Type B pancreatic cell (in vitro differentiated cells): Measurements from ENCODE around the gene CELF5. TPM values are rescaled to one million over a fixed set of nuclear protein-coding genes. Genes with fewer than 3 reads are reported as not detected.
"Not testable (repeated sequence)": the region's sequence is repeated elsewhere in the genome, so short reads cannot be mapped to it uniquely, and the experiment has no call there.

Experiments used
- DNase-seq: peaks from one replicate; pipeline ENCODE4 v3.0.0; 2021; ENCODE audit warnings: mixed read lengths; ENCODE audit not compliant: unreplicated experiment; ENCODE audit errors: extremely low spot score
- H3K27ac Mint-ChIP-seq: 2 replicates; pipeline ENCODE4 v1.8.0; 2021; ENCODE audit warnings: mild to moderate bottlenecking, mixed read lengths
- H3K27me3 Mint-ChIP-seq: 2 replicates; pipeline ENCODE4 v1.8.0; 2021; ENCODE audit warnings: mixed read lengths
- H3K36me3 Mint-ChIP-seq: 2 replicates; pipeline ENCODE4 v1.8.0; 2021; ENCODE audit warnings: mixed read lengths
- H3K4me1 Mint-ChIP-seq: one replicate; pipeline ENCODE4 v1.8.0; 2021; ENCODE audit warnings: mixed read lengths; ENCODE audit not compliant: unreplicated experiment
- H3K4me3 Mint-ChIP-seq: 2 replicates; pipeline ENCODE4 v1.8.0; 2021; ENCODE audit warnings: mild to moderate bottlenecking, mixed read lengths
- H3K9me3 Mint-ChIP-seq: 2 replicates; pipeline ENCODE4 v1.8.0; 2021; ENCODE audit warnings: mixed read lengths
- total RNA-seq: library from RNA; stranded (reverse); gene quantifications from 2 replicates; pipeline ENCODE4 v1.2.1, GENCODE V29; 2021; ENCODE audit warnings: low replicate concordance
- TF ChIP-seq, protein P1 (sequence below): fragments of 200-600 bp; sonication (generic); conservative IDR thresholded peaks from 2 replicates; pipeline ENCODE4 v1.5.0; 2021; ENCODE audit warnings: antibody characterized with exemption, mild to moderate bottlenecking

CELF5 gene
- total RNA-seq, 1 donor from 2014 or later, result 2.6 TPM

- H3K4me3 Mint-ChIP-seq, result no peak overlapping the region
- no peaks in the 10 kb centered on the region for H3K9me3 Mint-ChIP-seq
- TF ChIP-seq, protein P1, sequence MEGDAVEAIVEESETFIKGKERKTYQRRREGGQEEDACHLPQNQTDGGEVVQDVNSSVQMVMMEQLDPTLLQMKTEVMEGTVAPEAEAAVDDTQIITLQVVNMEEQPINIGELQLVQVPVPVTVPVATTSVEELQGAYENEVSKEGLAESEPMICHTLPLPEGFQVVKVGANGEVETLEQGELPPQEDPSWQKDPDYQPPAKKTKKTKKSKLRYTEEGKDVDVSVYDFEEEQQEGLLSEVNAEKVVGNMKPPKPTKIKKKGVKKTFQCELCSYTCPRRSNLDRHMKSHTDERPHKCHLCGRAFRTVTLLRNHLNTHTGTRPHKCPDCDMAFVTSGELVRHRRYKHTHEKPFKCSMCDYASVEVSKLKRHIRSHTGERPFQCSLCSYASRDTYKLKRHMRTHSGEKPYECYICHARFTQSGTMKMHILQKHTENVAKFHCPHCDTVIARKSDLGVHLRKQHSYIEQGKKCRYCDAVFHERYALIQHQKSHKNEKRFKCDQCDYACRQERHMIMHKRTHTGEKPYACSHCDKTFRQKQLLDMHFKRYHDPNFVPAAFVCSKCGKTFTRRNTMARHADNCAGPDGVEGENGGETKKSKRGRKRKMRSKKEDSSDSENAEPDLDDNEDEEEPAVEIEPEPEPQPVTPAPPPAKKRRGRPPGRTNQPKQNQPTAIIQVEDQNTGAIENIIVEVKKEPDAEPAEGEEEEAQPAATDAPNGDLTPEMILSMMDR, result no peak
- peaks cover 30% of the 10 kb centered on the region for H3K27me3 Mint-ChIP-seq
- DNase-seq, result no peak
- no peaks in the 10 kb centered on the region for H3K4me1 Mint-ChIP-seq
- H3K27ac Mint-ChIP-seq, result no peak overlapping the region
- no peaks in the 10 kb centered on the region for H3K36me3 Mint-ChIP-seq
Measured at GRCh38 chr19:3323658-3324057, 99.2 kb downstream of the CELF5 start.

DNA sequence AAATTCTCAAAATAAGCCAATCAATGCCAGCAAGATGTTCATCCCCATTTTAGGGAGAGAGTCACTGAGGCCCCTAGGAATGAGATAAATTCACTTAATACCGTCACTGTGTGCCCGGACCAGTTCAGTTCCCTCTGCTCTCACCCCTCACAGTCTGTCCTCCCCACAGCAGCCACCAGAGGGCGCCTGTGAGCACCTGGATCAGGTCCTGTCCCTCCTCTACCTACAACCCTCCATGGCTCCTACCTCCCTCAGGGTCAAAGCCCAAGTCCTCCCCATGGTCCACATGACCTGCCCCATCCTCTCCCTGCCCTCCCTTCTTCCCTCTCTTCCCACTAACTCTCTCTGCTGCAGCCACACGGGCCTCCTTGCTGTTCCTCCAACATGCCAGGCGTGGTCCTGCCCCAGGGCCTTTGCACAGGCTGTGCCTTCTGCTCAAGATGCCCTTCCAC is 100.0 kb downstream of the CELF5 start:
- Mint-ChIP-seq H3K27ac (no peak overlapping the region), H3K4me1 (no peaks in the 10 kb centered on the region), H3K27me3 (peaks cover 36% of the 10 kb centered on the region), H3K4me3 (no peak overlapping the region), H3K9me3 (no peaks in the 10 kb centered on the region), H3K36me3 (no peaks in the 10 kb centered on the region)
- TF ChIP-seq, protein P1, result peak; percentile 78
- no peak for DNase-seq

GRCh38 chr19:3325451-3325850 is 101.0 kb downstream of the CELF5 start:
- no peak for DNase-seq
- TF ChIP-seq, protein P1, result no peak
- Mint-ChIP-seq H3K9me3 (no peaks in the 10 kb centered on the region), H3K4me3 (no peak overlapping the region), H3K27me3 (peaks cover 46% of the 10 kb centered on the region), H3K27ac (no peak overlapping the region), H3K4me1 (no peaks in the 10 kb centered on the region), H3K36me3 (no peaks in the 10 kb centered on the region)

DNA sequence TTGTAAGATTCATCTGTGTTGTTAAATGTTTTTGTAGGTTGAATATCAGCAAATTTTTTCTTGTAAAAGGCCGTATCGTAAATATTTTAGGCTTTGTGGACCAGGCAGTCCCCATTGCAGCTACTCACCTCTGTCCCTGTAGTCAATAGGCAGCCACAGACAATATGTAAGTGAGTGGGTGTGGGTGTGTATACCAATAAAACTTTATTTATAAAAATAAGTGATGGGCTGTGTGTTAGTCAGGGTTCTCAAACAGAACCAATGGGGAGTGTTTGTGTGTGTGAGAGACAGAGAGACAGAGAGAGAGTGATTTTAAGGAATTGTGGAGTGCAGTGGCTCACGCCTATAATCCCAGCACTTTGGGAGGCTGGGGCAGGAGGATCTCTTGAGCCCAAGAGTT is 104.3 kb downstream of the CELF5 start:
- no peak overlapping the region for H3K27ac Mint-ChIP-seq
- no peaks in the 10 kb centered on the region for H3K36me3 Mint-ChIP-seq
- H3K9me3 Mint-ChIP-seq, result no peaks in the 10 kb centered on the region
- no peak overlapping the region for H3K4me3 Mint-ChIP-seq
- peaks cover 54% of the 10 kb centered on the region for H3K27me3 Mint-ChIP-seq
- no peak for DNase-seq
- TF ChIP-seq, protein P1, result no peak
- H3K4me1 Mint-ChIP-seq, result no peaks in the 10 kb centered on the region

DNA sequence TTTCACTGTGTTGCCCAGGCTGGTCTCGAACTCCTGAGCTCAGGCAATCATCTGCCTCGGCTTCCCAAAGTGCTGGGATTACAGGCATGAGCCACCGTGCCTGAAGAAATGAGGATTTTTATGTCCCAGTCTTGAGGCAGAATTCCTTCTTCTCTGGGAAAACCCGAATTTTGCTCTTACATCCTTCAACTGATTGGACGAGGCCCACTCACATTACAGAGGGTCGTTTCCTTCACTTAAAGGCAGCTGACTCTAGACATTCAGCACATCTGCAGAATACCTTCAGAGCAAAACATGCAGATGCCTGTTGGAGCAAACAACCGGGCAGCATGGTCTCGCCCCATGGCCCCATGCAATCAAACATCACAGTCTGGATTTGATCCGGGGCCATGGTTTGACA is 105.6 kb downstream of the CELF5 start:
- no peaks in the 10 kb centered on the region for H3K4me1 Mint-ChIP-seq
- TF ChIP-seq, protein P1, result no peak
- H3K27me3 Mint-ChIP-seq, result peaks cover 64% of the 10 kb centered on the region
- no peaks in the 10 kb centered on the region for H3K9me3 Mint-ChIP-seq
- no peak for DNase-seq
- no peak overlapping the region for H3K4me3 Mint-ChIP-seq
- no peaks in the 10 kb centered on the region for H3K36me3 Mint-ChIP-seq
- H3K27ac Mint-ChIP-seq, result no peak overlapping the region

DNA sequence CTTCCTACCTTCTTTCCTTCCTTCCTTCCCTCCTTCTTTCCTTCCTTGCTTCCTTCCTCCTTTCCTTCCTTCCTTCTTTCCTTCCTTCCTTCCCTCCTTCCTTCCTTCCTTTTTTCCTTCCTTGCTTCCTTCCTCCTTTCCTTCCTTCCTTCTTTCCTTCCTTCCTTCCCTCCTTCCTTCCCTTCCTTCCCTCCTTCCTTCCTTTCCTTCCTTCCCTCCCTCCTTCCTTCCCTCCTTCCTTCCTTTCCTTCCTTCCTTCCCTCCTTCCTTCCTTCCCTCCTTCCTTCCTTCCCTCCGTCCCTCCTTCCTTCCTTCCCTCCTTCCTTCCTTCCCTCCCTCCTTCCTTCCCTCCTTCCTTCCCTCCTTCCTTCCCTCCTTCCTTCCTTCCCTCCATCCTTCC is 107.8 kb downstream of the CELF5 start:
- not testable (repeated sequence) for H3K27ac Mint-ChIP-seq, H3K4me1 Mint-ChIP-seq, DNase-seq, H3K36me3 Mint-ChIP-seq, H3K4me3 Mint-ChIP-seq, H3K9me3 Mint-ChIP-seq
- H3K27me3 Mint-ChIP-seq, result peaks cover 68% of the 10 kb centered on the region
